GM12878 (cell line): ENCODE data around the gene NMNAT3.

Experiments used
- MTA3 ChIP-seq: IDR thresholded peaks from 2 replicates; pipeline ENCODE4 v1.6.1; 2012; ENCODE audit warnings: low read length, inconsistent platforms, borderline replicate concordance
- YY1 ChIP-seq: IDR thresholded peaks from 2 replicates; pipeline ENCODE4 v1.6.1; 2011; ENCODE audit warnings: low read depth, mild to moderate bottlenecking, low read length

GRCh38 chr3:139660269-139660668 lies 17.5 kb downstream of the NMNAT3 start:
- TF ChIP-seq MTA3 (no peak), YY1 (no peak)
